B cell (primary cell): ENCODE data around the gene FAM234A. TPM values are rescaled to one million over a fixed set of nuclear protein-coding genes. Genes with fewer than 3 reads are reported as not detected.

Experiments
- ATAC-seq: fragments of 200-7000 bp; cut with Tn5 transposase; one replicate; pipeline ENCODE4 v1.10.0; 2021; ENCODE audit warnings: low read depth, mild to moderate bottlenecking, moderate number of reproducible peaks, moderate library complexity
- CTCF ChIA-PET: fragments of 350-600 bp; sonication (Branson Sonifier 250); formaldehyde crosslinking; loops from one replicate; lab custom pipeline; 2021; ENCODE audit warnings: antibody characterized with exemption, inconsistent platforms; lab: Charles Lee
- POLR2A ChIA-PET: fragments of 350-600 bp; sonication (Branson Sonifier 250); formaldehyde crosslinking; loops from one replicate; lab custom pipeline; 2021; ENCODE audit warnings: antibody characterized with exemption; lab: Charles Lee
- DNase-seq: peaks from one replicate; pipeline ENCODE4 v3.0.0; 2013
- H2AFZ ChIP-seq: 2 replicates; pipeline ENCODE4 v1.6.1; 2012; ENCODE audit warnings: mild to moderate bottlenecking, low read depth, low read length; ENCODE audit not compliant: insufficient read depth, poor library complexity, severe bottlenecking
- H3K27ac ChIP-seq, 2 donors: 1 replicate in 1 of 2; 2 replicates in 1 of 2; pipeline ENCODE4 v1.5.1; 2012 to 2013; ENCODE audit warnings: low read length in 2 of 2, mild to moderate bottlenecking in 2 of 2, moderate library complexity in 1 of 2
- H3K27me3 ChIP-seq, 4 experiments: fragments of 200-600 bp in 1 of 4; sonication (generic) in 1 of 4; replicated peaks in 1 of 4; 1 replicate in 2 of 4; 2 replicates in 2 of 4; pipeline versions ENCODE4 v1.6.1 to v1.7.0; 2013 to 2016; ENCODE audit warnings: low read length in 3 of 4, mild to moderate bottlenecking in 2 of 4, mixed read lengths in 1 of 4, moderate library complexity in 1 of 4; ENCODE audit not compliant: insufficient read depth in 4 of 4, control insufficient read depth in 3 of 4; ENCODE audit errors: control extremely low read depth in 1 of 4
- H3K36me3 ChIP-seq, 2 experiments: replicated peaks in 1 of 2; 1 replicate in 1 of 2; 2 replicates in 1 of 2; pipeline versions ENCODE4 v1.6.1 to v1.7.1; 2013; ENCODE audit warnings: low read length in 1 of 2; ENCODE audit not compliant: insufficient read depth in 2 of 2, control insufficient read depth in 1 of 2; ENCODE audit errors: control extremely low read depth in 1 of 2, extremely low read depth in 1 of 2
- H3K4me1 ChIP-seq, 2 donors: fragments of 200-600 bp in 1 of 2; sonication (generic) in 1 of 2; 1 replicate in 1 of 2; 2 replicates in 1 of 2; pipeline versions ENCODE4 v1.5.1 to v1.6.1; 2013 to 2017; ENCODE audit warnings: low read length in 2 of 2; ENCODE audit not compliant: control insufficient read depth in 2 of 2, insufficient read depth in 2 of 2
- H3K4me2 ChIP-seq: replicated peaks from 2 replicates; pipeline ENCODE3; 2012; ENCODE audit warnings: mild to moderate bottlenecking, low read depth, low read length; ENCODE audit not compliant: poor library complexity, severe bottlenecking
- H3K4me3 ChIP-seq, 5 experiments: fragments of 200-600 bp in 1 of 5; sonication (generic) in 1 of 5; 1 replicate in 3 of 5; 2 replicates in 2 of 5; pipeline versions ENCODE4 v1.5.1 to v1.7.0; 2011 to 2016; ENCODE audit warnings: low read length in 4 of 5, mild to moderate bottlenecking in 4 of 5, low read depth in 2 of 5, control low read depth in 1 of 5, moderate library complexity in 1 of 5; ENCODE audit not compliant: insufficient read depth in 1 of 5; ENCODE audit errors: control extremely low read depth in 1 of 5, extremely low read depth in 1 of 5
- H3K79me2 ChIP-seq: fragments of 200-600 bp; sonication (generic); one replicate; pipeline ENCODE4 v1.6.0; 2016; ENCODE audit warnings: low read length; ENCODE audit not compliant: control insufficient read depth, insufficient read depth
- H3K9ac ChIP-seq: fragments of 200-600 bp; sonication (generic); 2 replicates; pipeline ENCODE4 v1.6.1; 2017; ENCODE audit warnings: mild to moderate bottlenecking, low read length, moderate library complexity
- H3K9me3 ChIP-seq, 3 donors: one replicate each; pipeline versions ENCODE4 v1.6.1 to v1.7.1; 2013; ENCODE audit warnings: low read length in 2 of 3; ENCODE audit not compliant: control insufficient read depth in 2 of 3, insufficient read depth in 1 of 3; ENCODE audit errors: control extremely low read depth in 1 of 3
- H4K20me1 ChIP-seq: 2 replicates; pipeline ENCODE4 v1.6.0; 2012; ENCODE audit warnings: mild to moderate bottlenecking, low read length; ENCODE audit not compliant: insufficient read depth, control insufficient read depth, poor library complexity, severe bottlenecking
- H3K27ac Mint-ChIP-seq: one replicate; pipeline ENCODE4 v1.8.0; 2021; ENCODE audit warnings: mixed read lengths
- H3K27me3 Mint-ChIP-seq: one replicate; pipeline ENCODE4 v1.8.0; 2021; ENCODE audit warnings: mixed read lengths
- H3K4me1 Mint-ChIP-seq: one replicate; pipeline ENCODE4 v1.8.0; 2021; ENCODE audit warnings: mixed read lengths
- H3K4me3 Mint-ChIP-seq: one replicate; pipeline ENCODE4 v1.8.0; 2021; ENCODE audit warnings: mixed read lengths
- H3K9me3 Mint-ChIP-seq: one replicate; pipeline ENCODE4 v1.8.0; 2022; ENCODE audit warnings: mixed read lengths; ENCODE audit not compliant: insufficient read depth
- CTCF ChIP-seq: fragments of 200-600 bp; IDR thresholded peaks from one replicate; pipeline ENCODE4 v1.8.0; 2022; ENCODE audit warnings: antibody characterized with exemption, mild to moderate bottlenecking
- EZH2 ChIP-seq: IDR thresholded peaks from 2 replicates; pipeline ENCODE4 v1.6.1; 2012; ENCODE audit warnings: borderline replicate concordance, low read depth, mild to moderate bottlenecking, moderate library complexity, low read length; ENCODE audit not compliant: insufficient read depth, poor library complexity, severe bottlenecking
- WGBS: methylation state at CpG from one replicate; pipeline ENCODE4 v1.1.5; 2013; ENCODE audit warnings: missing lambda C conversion rate; ENCODE audit not compliant: insufficient coverage; 5-methylcytosine and 5-hydroxymethylcytosine counted together
- intact Hi-C: fragments of 100-400 bp; cut with micrococcal nuclease; formaldehyde crosslinking; loops from one replicate; pipeline ENCODE4 v1.10.0; 2022
- polyA plus RNA-seq: library from polyadenylated mRNA; depleted of rRNA; stranded (reverse); fragments of >200 nt; gene quantifications from 2 replicates; pipeline ENCODE4 v1.2.3, GENCODE V29; 2012
- total RNA-seq, 2 donors: library from RNA; stranded (reverse); fragments of 120-200 nt in 1 of 2; gene quantifications; 1 replicate in 1 of 2; 2 replicates in 1 of 2; pipeline versions ENCODE4 v1.2.3 to v1.2.4, GENCODE V29; 2013 to 2022

FAM234A gene
- total and polyA plus RNA-seq, 2 donors (not counting 1 experiment from before 2014, with no cell fraction given): 35.1 to 42.9 TPM

GRCh38 chr16:284204-285120 lies 49.8 kb downstream of the FAM234A start:
- no peaks in the 10 kb centered on the region for H3K79me2 ChIP-seq
- no peaks in the 10 kb centered on the region for H3K9me3 Mint-ChIP-seq
- peaks cover 0 to 7% of the 10 kb centered on the region in 2 donors for H3K4me1 ChIP-seq
- WGBS: 95% methylated on average over 52 of the region's 52 CpGs
- intact Hi-C loops: no loop called here
- peaks cover 0 to 6% (median 0%) of the 10 kb centered on the region in 3 donors for H3K9me3 ChIP-seq
- H3K9ac ChIP-seq: no peak overlapping the region
- ChIA-PET POLR2A (interaction anchor here (0.7 kb wide), 1 partner anchor 14 kb away, joined by 4 read pairs; no protein-coding TSS in a partner anchor), CTCF (no interaction called here)
- H3K36me3 ChIP-seq: peaks cover 0 to 13% of the 10 kb centered on the region in 2 experiments
- H4K20me1 ChIP-seq: no peaks in the 10 kb centered on the region
- H3K4me1 Mint-ChIP-seq: no peaks in the 10 kb centered on the region
- no peak overlapping the region for H3K27ac Mint-ChIP-seq
- H3K27me3 ChIP-seq: peaks cover 0 to 18% (median 3%) of the 10 kb centered on the region in 4 experiments
- H3K27ac ChIP-seq: no peak overlapping the region
- H2AFZ ChIP-seq: no peak overlapping the region
- H3K27me3 Mint-ChIP-seq: no peaks in the 10 kb centered on the region
- no peak overlapping the region for H3K4me2 ChIP-seq
- TF ChIP-seq CTCF (no peak), EZH2 (no peak)
- ATAC-seq: no peak
- no peak overlapping the region for H3K4me3 Mint-ChIP-seq
- no peak for DNase-seq
- H3K4me3 ChIP-seq: no peak overlapping the region
